Tibial nerve (tissue), 4 donors: ENCODE results near the gene LEFTY1.

Experiments
- CTCF ChIP-seq, 5 experiments: fragments of 200-600 bp in 3 of 5; fragments of 450-650 bp in 2 of 5; sonication (generic) in 3 of 5; IDR thresholded peaks; one replicate each; pipeline ENCODE4 v1.5.1; 2016 to 2019; ENCODE audit warnings: antibody characterized with exemption in 5 of 5, mild to moderate bottlenecking in 3 of 5, moderate library complexity in 2 of 5
- EP300 ChIP-seq, 2 donors: sonication (generic); formaldehyde crosslinking; IDR thresholded peaks; one replicate each; pipeline ENCODE4 v1.6.1; 2017; ENCODE audit warnings: antibody characterized with exemption in 2 of 2, mild to moderate bottlenecking in 1 of 2
- POLR2A ChIP-seq, 2 donors: fragments of 450-650 bp; IDR thresholded peaks; one replicate each; pipeline ENCODE4 v1.6.1; 2017; ENCODE audit warnings: antibody characterized with exemption in 2 of 2, mild to moderate bottlenecking in 2 of 2, moderate library complexity in 2 of 2

- TF ChIP-seq CTCF (IDR thresholded peaks at IDR 0.05) = no peak
- no peak for TF ChIP-seq POLR2A (IDR thresholded peaks at IDR 0.05)
- TF ChIP-seq EP300 (IDR thresholded peaks at IDR 0.05) = no peak
These were observed 41.3 kb downstream of the LEFTY1 start for GRCh38 chr1:225847610-225848009.
